Stimulated activated naive CD4-positive, alpha-beta T cell (primary cell): ENCODE data around the gene TPSD1.

Experiments
- DNase-seq, 6 experiments: peaks; one replicate each; lab custom pipeline; 2025; lab: John Stamatoyannopoulos, UW

Gene TPSD1

DNA sequence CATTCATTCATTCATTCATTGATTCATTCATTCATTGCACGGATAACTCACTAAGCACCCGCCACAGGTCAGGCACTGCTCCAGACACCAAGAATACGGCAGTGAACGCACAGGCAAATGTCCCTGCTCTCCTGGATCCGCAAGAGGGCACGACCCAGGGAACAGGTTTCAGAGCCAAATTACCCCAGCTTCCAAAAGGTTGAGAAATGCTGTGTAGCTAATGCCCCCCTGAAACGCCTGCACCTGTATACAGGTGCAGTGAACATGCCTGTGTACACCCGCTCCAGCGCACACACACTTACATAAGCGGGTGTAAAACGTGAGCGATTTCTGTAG, 44.0 kb downstream of the TPSD1 start:
- no peak for DNase-seq

DNA sequence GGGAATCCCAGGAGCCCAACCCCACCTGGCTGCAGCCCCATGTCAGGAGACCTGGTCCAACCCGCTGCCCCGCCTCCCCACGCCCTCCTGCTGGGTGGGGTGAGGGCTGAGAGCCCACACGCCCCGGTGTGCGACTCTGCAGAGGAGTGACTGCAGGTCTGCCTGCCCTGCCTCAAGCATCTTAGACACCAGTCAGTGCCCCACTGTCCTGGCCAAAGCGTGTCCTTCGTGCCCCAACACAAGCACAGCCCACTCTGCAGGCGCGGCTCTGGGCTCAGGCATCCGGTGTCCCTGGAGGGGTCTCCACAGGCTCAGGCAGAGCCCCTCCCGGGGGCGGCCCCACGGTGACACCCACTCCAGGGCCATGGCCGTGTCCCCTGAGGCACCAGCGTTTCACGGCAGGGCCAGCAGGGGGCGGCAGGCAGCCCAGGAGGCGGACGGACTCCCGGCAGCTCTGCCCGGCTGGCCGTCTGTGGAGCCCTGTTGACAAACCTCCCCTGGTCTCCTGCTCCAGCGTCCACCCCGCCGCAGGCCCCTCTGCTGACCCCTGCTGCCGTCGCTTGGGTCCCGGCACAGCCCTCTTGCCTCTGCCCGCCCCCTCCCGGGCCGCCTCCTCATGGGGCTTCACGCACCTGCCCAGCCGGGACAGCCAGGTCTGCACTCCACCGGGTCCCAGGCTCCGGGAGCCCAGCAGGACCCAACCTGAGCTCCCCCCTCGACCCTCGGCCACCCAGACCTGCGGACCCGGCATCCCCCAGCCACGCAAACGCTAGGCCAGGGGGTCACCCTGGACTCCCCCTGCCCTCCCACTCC, 45.0 kb downstream of the TPSD1 start:
- DNase-seq: peak; percentile 21 to 72 (median 64)

DNA sequence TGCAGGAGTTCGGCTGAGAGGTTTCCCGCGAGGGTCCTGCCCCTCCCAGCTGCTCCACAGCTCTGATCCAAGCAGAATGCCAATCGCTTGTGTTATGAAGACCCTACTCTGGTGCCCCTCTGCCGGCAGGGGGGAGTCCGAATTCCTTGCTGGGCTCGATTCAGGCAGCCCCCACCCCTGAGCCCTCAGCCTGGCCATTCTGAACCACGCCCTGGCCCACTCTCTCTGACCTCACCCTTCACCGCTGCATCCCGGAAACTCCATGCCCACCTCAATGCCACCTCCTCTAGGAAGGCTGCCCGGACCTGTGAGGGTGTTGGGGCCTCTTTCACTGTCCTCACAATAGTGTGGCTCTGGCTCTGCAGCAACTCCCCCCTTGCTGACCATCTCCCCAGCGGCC, 45.7 kb downstream of the TPSD1 start:
- DNase-seq: no peak

DNA sequence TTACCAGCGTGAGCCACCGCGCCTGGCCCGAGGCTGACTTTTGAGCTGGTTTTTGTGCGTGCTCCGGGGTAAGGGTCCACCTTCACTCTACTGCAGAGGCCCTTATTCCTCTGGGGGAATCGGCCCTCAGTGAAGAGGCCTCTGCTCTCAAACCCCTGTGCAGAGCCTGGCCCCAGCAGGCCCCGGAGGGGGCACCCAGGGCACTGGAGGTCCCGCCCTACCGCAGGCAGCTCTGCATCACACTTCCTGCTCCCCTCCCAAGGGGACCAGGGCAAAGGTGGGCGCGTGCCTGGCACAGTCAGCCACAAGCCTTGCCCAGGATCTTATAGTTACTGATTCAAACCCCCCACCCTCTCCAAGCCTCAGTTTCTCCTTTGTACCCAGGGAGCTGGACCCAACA, 50.0 kb downstream of the TPSD1 start:
- no peak for DNase-seq

DNA sequence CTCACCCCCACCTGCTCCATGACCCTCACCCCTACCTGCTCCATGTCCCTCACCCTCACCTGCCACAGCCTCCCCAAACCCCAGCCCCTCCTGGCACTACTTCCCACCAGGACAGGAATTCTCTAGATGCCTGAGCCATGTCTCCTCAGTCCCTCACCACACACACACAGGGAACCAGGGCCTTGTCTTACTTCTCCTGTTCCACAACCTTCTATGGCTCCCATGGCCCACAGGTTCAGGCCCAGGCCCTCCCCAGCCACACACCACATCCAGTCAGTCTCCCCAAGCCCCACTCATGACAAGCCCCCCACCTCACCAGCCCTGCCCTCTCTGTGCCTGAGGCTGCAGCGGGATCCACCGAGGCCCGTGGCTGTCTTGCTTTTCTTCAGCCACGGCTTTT, 50.5 kb downstream of the TPSD1 start:
- DNase-seq: no peak

DNA sequence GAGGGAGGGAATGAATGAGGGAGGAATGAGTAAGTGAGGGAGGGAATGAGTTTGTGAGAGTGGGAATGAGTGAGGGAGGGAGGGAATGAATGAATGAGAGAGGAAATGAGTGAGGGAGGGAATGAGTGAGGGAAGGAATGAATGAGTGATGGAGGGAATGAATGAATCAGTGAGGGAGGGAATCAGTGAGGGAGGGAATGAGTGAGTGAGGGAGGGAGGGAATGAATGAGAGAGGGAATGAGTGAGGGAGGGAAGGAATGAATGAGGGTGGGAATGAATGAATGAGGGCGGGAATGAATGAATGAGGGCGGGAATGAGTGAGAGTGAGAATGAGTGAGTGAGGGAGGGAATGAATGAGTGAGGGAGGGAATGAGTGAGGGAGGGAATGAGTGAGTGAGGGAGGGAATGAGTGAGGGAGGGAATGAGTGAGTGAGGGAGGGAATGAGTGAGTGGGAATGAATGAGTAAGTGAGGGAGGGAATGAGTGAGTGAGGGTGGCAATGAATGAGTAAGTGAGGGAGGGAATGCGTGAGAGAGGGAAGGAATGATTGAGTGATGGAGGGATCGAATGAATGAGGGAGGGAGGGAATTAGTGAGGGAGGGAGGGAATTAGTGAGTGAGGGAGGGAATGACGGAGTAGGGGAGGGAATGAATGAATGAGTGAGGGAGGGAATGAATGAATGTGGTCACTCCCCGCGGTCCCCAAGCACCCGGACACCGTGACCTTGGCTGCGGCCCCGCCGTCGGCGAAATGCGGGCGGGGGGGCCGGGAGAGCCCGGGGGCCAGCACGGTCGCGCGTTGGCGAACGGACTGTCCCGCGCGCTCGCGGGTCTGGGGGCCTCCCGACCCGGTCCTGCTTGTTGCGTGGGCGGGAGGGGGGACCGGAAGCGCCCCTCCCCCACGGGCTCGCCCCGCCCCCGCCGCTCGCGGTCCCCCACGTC, 52.4 kb downstream of the TPSD1 start:
- DNase-seq: no peak
